Kidney epithelial cell (primary cell): Measurements from ENCODE around the gene WNT6. TPM values are rescaled to one million over a fixed set of nuclear protein-coding genes. Genes with fewer than 3 reads are reported as not detected.

Experiments used
- DNase-seq: peaks from one replicate; pipeline ENCODE4 v3.0.0-alpha.2; 2010; ENCODE audit warnings: low read depth
- H3K27me3 ChIP-seq: 2 replicates; pipeline ENCODE4 v1.6.0; 2011; ENCODE audit warnings: low read length; ENCODE audit not compliant: control insufficient read depth, insufficient read depth
- H3K36me3 ChIP-seq: 2 replicates; pipeline ENCODE4 v1.5.1; 2011; ENCODE audit warnings: low read length; ENCODE audit not compliant: control insufficient read depth, insufficient read depth
- H3K4me3 ChIP-seq: 2 replicates; pipeline ENCODE4 v1.5.1; 2011; ENCODE audit warnings: low read depth, mild to moderate bottlenecking, control low read depth, low read length
- CTCF ChIP-seq: IDR thresholded peaks from 2 replicates; pipeline ENCODE4 v1.5.1; 2011; ENCODE audit warnings: mild to moderate bottlenecking, moderate library complexity, low read length, control low read depth, inconsistent platforms; ENCODE audit not compliant: insufficient read depth, poor library complexity, severe bottlenecking
- total RNA-seq: library from RNA; depleted of rRNA; stranded (reverse); fragments of >200 nt; gene quantifications from 2 replicates; pipeline ENCODE4 v1.2.3, GENCODE V29; 2015

WNT6 gene
- total RNA-seq, 1 donor from 2014 or later: 1.2 TPM

GRCh38 chr2:218813771-218814460 lies 45.7 kb upstream of the WNT6 start:
- Histone ChIP-seq H3K27me3 (no peaks in the 10 kb centered on the region), H3K4me3 (no peak overlapping the region), H3K36me3 (no peaks in the 10 kb centered on the region)
- TF ChIP-seq CTCF: no peak
- DNase-seq: no peak

- Histone ChIP-seq H3K27me3 (no peaks in the 10 kb centered on the region), H3K36me3 (no peaks in the 10 kb centered on the region), H3K4me3 (no peak overlapping the region)
- no peak for DNase-seq
- no peak for TF ChIP-seq CTCF
Observed at GRCh38 chr2:218814540-218815243, 44.9 kb upstream of the WNT6 start.

GRCh38 chr2:218815244-218815637 lies 44.4 kb upstream of the WNT6 start:
- Histone ChIP-seq H3K4me3 (no peak overlapping the region), H3K36me3 (no peaks in the 10 kb centered on the region), H3K27me3 (no peaks in the 10 kb centered on the region)
- no peak for DNase-seq
- no peak for TF ChIP-seq CTCF

GRCh38 chr2:218815649-218816048 lies 44.0 kb upstream of the WNT6 start:
- DNase-seq: no peak
- TF ChIP-seq CTCF: no peak
- Histone ChIP-seq H3K4me3 (no peak overlapping the region), H3K27me3 (no peaks in the 10 kb centered on the region), H3K36me3 (no peaks in the 10 kb centered on the region)

- no peak for TF ChIP-seq CTCF
- Histone ChIP-seq H3K27me3 (no peaks in the 10 kb centered on the region), H3K4me3 (no peak overlapping the region), H3K36me3 (no peaks in the 10 kb centered on the region)
- no peak for DNase-seq
Observed at GRCh38 chr2:218816561-218817011, 43.0 kb upstream of the WNT6 start.
